ENCODE data around the gene CRYZL1. TPM values are rescaled to one million over a fixed set of nuclear protein-coding genes. Genes with fewer than 3 reads are reported as not detected.
A peak's percentile ranks its signal among the peaks of the same experiment; 100 is the strongest.

Gene CRYZL1
- total and polyA plus RNA-seq, 12 donors = 14.0 to 69.5 (median 33.4) TPM

DNA sequence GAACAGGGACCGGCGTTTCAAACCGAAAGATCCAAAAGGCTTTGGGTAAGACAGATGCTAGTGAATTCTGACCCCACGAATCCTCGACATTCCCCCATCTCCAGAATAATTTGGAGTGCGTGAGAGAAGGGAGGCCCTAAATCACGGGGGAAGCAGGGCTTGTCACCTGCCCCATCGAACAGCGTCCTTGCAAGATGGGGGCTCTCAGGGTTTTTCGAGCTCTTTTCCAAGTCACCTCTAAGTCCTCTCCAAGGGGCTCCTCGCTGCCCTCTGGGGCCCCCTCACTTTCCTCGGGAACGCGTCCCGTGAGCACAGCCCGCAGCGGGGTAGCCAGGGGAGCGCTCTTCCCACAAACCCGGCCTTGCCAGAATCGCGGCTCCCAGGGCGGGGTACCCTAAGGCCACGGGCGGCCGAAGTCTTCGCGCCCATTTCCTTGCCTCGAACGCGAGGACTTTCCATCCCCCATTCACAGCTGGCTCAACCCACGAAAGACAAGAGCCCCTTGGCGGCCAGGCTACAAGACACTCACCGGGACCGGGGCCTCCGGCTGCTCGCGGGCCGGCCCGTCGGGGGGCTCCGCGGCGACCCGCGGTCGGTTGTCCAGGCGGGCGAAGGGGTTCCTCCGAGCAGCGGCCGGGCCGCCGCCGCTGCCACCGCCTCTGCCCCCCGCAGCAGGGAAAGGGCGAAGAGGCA is 53.6 kb downstream of the CRYZL1 start:
- Histone ChIP-seq H3K27ac (peak overlapping the region in 4 of 5 donors; percentile 85 to 94 (median 90)), H3K27me3 (no peaks in the 10 kb centered on the region), H3K36me3 (replicated peaks in 1 of 2) (no peaks in the 10 kb centered on the region), H3K9me3 (replicated peaks in 1 of 3) (no peaks in the 10 kb centered on the region), H3K4me1 (replicated peaks in 1 of 2) (peaks cover 4 to 16% of the 10 kb centered on the region in 2 donors), H3K4me3 (peak overlapping the region; percentile 8 to 95 (median 74))
- 1 to 3% (median 2%) methylated on average over 19 to 57 of the region's 57 CpGs for WGBS, 4 donors
- intact Hi-C loops (cut with DNase I) = no loop called here
- peak; percentile 25 to 62 (median 43) for DNase-seq
- TF ChIP-seq, protein P1, sequence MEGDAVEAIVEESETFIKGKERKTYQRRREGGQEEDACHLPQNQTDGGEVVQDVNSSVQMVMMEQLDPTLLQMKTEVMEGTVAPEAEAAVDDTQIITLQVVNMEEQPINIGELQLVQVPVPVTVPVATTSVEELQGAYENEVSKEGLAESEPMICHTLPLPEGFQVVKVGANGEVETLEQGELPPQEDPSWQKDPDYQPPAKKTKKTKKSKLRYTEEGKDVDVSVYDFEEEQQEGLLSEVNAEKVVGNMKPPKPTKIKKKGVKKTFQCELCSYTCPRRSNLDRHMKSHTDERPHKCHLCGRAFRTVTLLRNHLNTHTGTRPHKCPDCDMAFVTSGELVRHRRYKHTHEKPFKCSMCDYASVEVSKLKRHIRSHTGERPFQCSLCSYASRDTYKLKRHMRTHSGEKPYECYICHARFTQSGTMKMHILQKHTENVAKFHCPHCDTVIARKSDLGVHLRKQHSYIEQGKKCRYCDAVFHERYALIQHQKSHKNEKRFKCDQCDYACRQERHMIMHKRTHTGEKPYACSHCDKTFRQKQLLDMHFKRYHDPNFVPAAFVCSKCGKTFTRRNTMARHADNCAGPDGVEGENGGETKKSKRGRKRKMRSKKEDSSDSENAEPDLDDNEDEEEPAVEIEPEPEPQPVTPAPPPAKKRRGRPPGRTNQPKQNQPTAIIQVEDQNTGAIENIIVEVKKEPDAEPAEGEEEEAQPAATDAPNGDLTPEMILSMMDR (IDR thresholded peaks at IDR 0.05) = no peak
- peak in 1 of 2 donors; percentile 40 for TF ChIP-seq POLR2A (IDR thresholded peaks at IDR 0.05)

DNA sequence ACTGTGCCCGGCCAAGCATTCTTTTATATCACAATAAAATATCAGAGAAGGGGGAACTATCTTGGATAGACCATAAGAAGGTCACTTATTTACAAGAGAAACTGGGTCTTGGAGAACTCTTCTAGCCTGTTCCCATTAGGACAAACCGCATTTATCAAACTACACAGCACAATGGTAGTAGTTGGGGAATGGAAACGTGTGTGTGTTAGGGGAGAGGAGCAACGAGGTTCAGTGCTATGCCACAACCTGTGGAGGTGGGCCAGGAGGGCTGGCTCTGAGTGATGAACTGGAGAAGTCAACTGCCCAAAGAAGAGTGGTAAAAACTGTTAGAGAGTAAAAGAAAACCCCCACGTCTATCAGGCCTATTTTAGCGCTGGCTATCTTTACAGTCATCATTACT is 54.6 kb downstream of the CRYZL1 start:
- DNase-seq = no peak
- Histone ChIP-seq H3K27me3 (no peaks in the 10 kb centered on the region), H3K4me3 (no peak overlapping the region), H3K36me3 (replicated peaks in 1 of 2) (no peaks in the 10 kb centered on the region), H3K4me1 (replicated peaks in 1 of 2) (peaks cover 4 to 16% of the 10 kb centered on the region in 2 donors), H3K27ac (no peak overlapping the region), H3K9me3 (replicated peaks in 1 of 3) (no peaks in the 10 kb centered on the region)
- intact Hi-C loops (cut with DNase I) = no loop called here
- TF ChIP-seq, protein P1 (IDR thresholded peaks at IDR 0.05) = no peak
- no peak for TF ChIP-seq POLR2A (IDR thresholded peaks at IDR 0.05)
- WGBS, 4 donors = 81 to 84% (median 84%) methylated on average over 6 of the region's 6 CpGs

GRCh38 chr21:33584455-33584854 is 57.1 kb downstream of the CRYZL1 start:
- intact Hi-C loops (cut with DNase I) = no loop called here
- H3K9me3 ChIP-seq (replicated peaks in 1 of 3) = no peaks in the 10 kb centered on the region

DNA sequence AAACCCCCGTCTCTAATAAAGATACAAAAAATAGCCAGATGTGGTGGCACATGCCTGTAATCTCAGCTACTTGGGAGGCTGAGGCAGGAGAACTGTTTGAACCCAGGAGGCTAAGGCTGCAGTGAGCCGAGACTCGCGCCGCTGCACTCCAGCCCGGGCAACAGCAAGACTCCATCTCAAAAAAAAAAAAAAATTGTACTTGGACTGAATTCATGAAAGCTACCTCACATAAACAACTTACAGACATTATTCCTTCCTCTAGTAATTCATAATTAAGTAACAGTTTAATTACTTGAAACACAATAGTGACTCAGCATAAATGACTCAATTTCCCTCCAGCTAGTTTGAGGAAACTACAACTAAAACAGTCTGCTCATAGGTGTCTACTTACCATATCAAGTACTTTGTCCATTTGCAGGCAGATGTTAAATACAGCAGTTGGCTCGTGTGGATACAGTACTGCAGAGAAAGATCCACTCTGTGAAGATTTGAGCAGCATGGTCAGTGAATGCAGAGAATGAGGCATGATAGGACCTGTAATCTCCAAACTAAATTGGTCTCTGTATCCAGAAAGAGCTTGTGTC is 62.5 kb downstream of the CRYZL1 start:
- Histone ChIP-seq H3K4me3 (no peak overlapping the region), H3K4me1 (replicated peaks in 1 of 2) (no peaks in the 10 kb centered on the region), H3K27me3 (no peaks in the 10 kb centered on the region), H3K27ac (no peak overlapping the region), H3K36me3 (replicated peaks in 1 of 2) (peaks cover 0 to 41% of the 10 kb centered on the region in 2 donors), H3K9me3 (replicated peaks in 1 of 3) (no peaks in the 10 kb centered on the region)
- WGBS, 4 donors = 88 to 91% (median 89%) methylated on average over 5 to 7 of the region's 7 CpGs
- intact Hi-C loops (cut with DNase I) = no loop called here
- no peak for DNase-seq
- TF ChIP-seq POLR2A (IDR thresholded peaks at IDR 0.05) = no peak
- TF ChIP-seq, protein P1 (IDR thresholded peaks at IDR 0.05) = no peak

More at GRCh38 chr21:33584455-33584854, 57.1 kb downstream of the CRYZL1 start:
- no peak for DNase-seq
- no peaks in the 10 kb centered on the region for H3K36me3 ChIP-seq (replicated peaks in 1 of 2)
- H3K27me3 ChIP-seq = no peaks in the 10 kb centered on the region
- no peak overlapping the region for H3K4me3 ChIP-seq
- no peak for TF ChIP-seq POLR2A (IDR thresholded peaks at IDR 0.05)
- TF ChIP-seq, protein P1 (IDR thresholded peaks at IDR 0.05) = no peak
- H3K4me1 ChIP-seq (replicated peaks in 1 of 2) = peaks cover 4 to 15% of the 10 kb centered on the region in 2 donors
- H3K27ac ChIP-seq = no peak overlapping the region
- 67 to 77% (median 74%) methylated on average over 3 of the region's 3 CpGs for WGBS, 4 donors
